GM18520 (cell line): Measurements from ENCODE around the gene PIGC.

ENCODE experiments used
- ATAC-seq: cut with Tn5 transposase; IDR thresholded peaks from one replicate; pipeline ENCODE4 v1.9.1; 2021; ENCODE audit not compliant: unreplicated experiment

PIGC gene

DNA sequence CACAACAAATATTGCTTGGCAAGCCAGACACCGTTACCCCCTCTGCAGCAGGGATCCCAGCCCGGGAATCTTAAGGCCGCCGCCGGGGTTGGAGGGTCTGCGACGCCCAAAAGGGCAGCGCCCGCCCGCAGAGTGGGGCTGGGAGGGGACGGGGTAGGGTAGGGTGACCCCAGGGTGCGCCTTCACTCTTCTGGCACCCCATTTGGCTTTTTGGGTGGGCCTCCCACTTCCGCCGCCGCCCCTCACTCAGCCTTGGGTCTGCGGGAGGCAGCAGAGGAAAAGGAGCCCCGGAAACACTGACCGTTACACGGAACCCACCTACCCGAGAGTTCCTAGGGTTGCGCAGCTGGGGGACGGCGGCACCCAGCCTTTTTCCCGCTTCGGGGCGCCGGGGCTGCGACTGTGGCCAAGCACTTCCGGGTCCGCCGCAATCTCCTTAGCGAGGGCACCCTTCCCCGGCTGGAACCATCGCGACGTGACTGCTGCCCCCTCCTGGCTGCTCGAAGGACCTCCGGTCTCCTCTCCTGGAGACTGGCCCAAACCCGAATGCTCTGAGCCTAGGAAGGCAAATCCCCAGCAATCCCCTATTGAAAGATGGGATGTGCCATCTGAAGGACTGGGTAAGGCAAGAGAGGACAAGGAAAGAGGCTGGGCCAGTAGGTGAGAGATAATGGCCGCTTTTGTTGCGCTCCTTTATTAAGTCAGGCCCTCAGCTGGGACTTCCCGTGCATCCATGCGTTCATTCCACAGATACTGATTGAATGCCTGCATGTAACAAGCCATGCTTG is at the start of gene PIGC:
TSS of gene PIGC (minus strand) at position 404 of the 788 bp plus-strand sequence. CDS start 1,447 bp downstream, outside the sequence.
- ATAC-seq: peak; percentile 92

DNA sequence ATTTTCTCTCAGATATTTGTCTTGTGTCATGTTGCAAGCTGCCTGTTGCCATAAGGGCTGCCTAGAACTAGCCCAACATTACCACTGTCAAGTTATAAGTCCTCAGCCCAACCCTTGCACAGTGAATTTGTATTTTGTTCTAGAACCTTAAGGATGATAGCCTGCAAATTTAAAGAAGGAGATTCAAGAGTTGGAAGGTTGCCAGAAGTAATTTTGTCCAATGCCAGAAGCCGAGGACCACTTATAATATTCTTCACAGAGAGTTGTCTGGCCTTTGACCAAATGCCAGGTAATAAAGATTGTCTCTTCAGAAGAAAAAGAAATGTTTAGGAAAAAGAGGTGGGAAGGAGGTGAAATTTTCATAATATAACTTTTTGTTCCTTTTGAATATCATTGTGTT is 48.6 kb upstream of the PIGC start:
- no peak for ATAC-seq

DNA sequence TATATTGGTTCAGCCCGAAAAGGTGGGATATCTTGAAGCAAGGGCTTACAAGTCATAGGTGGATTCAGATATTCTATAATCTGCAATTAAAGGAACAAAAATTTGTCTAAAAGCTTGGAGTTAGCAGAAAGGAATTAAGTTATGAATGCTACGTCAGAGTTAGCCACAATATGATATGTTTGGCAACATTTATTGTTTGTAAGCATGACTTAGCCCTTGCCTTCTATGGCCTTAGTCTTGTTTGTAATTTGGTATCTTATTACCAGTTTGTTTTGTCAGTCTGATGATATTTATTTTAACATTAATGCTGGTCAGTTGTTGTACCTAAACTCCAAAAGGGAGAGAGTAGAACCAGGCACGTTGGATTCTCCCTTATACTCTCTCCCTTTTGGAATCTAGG is 46.0 kb upstream of the PIGC start:
- ATAC-seq: no peak

DNA sequence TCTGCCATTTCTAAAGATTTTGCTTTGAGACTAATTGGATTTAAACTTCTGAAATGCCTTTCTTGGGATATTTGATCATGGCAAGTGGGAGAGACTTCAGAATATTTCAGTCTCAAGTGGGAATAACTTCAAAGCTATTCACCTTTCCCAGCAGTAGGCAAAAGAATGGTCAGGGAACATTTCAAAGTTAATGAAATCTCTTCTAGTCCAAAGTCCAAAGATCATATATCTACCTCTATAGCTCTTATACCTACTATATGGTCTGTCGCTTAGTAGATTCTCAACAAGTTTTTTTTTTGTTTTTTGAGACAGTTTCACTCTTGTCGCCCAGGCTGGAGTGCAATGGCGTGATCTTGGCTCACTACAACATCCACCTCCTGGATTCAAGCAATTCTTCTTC is 44.5 kb upstream of the PIGC start:
- ATAC-seq: no peak

GRCh38 chr1:172487550-172487949 is 43.7 kb upstream of the PIGC start:
- no peak for ATAC-seq

GRCh38 chr1:172486805-172487454 is 43.1 kb upstream of the PIGC start:
- ATAC-seq: no peak

DNA sequence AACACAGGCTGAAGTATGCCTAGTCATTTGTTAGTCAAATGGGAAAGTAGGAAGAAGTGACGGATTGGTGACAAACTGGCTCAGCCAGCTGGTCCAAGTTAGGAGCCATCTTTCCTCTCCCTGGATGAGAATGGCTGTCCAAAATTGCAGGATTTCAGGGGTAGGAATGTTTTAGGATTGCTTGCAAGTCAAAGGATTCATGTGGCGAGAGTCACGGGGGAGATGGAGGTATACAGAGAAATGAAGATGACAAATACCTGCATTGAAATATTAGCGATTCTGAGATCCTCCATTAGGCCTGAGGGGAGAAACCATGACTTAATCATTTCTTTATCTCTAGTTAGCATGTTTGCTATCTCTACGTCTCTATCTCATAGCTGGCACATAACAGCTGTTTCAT is 41.8 kb upstream of the PIGC start:
- ATAC-seq: no peak

GRCh38 chr1:172484252-172484651 is 40.4 kb upstream of the PIGC start:
- ATAC-seq: no peak

- no peak for ATAC-seq
These were observed 39.6 kb upstream of the PIGC start for GRCh38 chr1:172483448-172483847.

DNA sequence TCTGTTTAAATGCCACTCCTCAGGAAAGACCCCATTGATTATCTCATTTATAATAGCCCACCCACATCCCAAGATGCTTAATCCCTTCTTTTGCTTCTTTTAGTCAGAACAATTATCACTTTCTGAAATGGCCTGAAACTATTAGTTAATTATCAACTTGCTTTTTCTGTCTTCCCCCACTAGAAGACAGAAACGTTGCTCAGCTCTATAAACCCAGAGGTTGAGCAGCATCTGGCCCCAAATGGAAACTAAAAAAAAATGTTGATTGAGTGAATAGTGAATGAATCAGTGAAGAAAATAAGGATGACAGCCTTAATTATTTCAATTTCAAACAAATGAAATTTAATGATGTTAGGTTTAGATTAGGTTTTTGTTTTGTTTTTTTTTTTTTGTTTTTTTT is 38.2 kb upstream of the PIGC start:
- ATAC-seq: no peak

DNA sequence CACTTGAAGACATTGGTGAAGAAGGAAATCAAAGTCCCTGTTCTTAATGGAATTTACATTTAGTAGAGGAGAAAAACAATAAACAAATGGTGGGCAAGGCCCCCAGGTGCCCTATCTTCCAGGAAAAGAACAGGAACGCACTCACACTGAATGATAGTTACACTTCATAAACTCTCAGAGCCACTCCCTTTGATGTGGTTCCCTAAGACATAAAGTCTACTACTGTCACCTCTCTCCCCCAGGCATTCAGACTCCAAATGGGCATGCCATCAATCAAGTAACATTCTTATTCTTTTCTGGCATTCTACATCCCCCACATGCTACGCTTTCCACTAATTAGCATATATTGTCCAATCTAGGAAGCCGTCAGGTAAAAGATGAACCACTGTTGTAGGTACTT is 36.6 kb upstream of the PIGC start:
- ATAC-seq: no peak

- ATAC-seq: no peak
These were observed 34.6 kb upstream of the PIGC start for GRCh38 chr1:172478485-172478884.

GRCh38 chr1:172477741-172478140 is 33.9 kb upstream of the PIGC start:
- ATAC-seq: no peak

DNA sequence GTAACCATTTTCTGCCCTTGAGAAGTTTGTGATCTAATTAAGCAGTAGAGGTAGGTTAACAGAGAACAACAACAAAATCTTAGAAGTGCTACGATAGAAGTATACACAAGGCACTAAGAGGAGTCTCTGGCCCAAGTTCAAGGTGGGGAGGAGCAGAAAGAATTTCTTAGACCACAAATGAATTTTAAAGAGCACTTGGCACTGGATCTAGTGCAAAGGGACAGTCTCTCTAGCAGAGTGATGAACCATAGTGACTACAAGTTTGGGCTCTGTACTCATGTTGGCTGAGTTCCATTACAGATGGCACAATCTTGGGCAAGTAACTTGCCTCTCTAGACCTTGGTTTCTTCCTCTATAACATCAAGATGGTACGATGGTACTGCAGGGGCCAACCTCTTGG is 33.3 kb upstream of the PIGC start:
- no peak for ATAC-seq

DNA sequence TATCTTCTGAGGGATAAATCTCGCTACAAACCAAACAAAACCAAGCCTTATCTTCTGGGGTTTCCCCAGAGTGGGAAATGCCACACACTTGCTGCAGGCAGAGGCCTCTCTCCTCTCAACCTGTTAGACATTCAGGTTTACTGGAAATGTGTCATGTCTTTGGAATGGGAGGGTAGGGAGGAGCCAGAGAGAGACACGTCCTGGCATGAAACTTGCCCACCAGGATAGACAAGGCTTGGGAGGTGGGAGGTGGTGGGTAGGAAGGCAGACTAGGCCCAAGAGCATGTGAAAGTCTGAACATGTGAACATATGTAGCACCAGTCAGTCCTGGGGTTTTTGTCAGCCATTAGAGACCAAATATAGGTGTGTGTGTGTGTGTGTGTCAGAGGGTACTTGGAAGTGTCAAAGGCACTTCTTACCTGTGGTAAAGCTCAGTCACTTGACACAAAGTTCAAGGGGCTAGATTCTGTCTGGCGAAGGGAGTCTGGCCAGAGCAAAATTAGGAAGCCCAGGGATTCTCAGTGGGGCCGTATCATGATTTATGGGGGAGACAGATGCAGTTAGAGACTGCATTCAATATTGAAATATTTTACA is 32.4 kb upstream of the PIGC start:
- ATAC-seq: no peak

DNA sequence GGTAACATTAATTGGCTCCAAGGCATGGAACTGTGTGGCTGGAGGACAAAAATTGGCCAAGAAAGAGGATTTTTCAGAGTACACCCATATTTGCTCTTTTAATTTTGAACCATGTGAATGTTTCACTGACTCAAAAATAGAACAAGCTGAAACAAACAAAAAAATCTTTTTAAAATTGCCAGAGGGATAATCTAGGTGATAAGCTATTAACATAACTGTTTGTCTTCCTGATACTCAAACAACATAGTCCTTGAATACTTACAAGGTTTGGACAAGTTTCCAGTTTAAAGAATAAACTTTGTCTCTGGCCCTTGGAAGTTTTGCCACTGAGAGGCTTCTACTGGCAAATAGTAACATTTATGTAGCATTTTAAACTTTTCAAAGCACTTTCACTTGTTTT is 30.0 kb upstream of the PIGC start:
- ATAC-seq: no peak

- no peak for ATAC-seq
These were observed 29.4 kb upstream of the PIGC start for GRCh38 chr1:172473302-172473701.

DNA sequence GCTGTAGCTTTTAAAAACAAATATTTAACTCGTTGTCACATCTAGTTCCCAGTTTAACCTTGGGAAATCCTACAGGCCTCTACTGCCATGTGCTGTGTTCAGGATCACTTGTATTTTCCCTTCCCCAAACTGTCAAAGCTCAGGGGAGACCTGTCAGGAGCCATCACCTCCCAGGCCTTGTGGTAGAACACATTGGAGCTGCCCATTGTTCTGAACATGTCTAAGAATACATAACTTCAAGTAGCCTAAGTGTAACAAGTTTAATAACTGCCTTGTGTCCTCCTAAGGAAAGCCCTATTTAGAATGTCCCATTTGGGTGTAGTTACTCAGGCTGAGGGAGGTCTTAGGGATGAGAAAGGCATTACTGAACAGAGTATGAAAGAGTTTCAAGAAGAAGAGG is 28.6 kb upstream of the PIGC start:
- ATAC-seq: no peak

- ATAC-seq: no peak
These were observed 27.8 kb upstream of the PIGC start for GRCh38 chr1:172471666-172472065.

DNA sequence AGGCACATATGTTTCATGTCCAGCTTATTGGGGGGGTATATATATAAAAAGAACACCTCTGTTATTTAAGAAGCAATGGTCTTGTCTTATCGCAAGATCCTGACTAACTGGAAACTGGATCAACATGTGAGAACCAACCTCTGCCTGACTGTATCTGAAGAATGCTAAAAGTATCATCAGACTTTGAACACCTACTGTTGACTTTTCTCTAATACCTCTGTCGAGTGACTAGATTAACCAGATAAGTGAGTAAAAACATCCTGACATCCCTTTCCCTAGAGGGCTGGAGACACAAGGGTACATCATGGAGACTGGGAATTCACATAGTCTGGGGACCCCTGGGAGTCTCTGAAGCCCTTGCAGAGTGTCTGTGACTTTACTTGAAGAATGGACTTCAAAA is 26.3 kb upstream of the PIGC start:
- no peak for ATAC-seq

- no peak for ATAC-seq
These were observed 25.8 kb upstream of the PIGC start for GRCh38 chr1:172469717-172470116.

DNA sequence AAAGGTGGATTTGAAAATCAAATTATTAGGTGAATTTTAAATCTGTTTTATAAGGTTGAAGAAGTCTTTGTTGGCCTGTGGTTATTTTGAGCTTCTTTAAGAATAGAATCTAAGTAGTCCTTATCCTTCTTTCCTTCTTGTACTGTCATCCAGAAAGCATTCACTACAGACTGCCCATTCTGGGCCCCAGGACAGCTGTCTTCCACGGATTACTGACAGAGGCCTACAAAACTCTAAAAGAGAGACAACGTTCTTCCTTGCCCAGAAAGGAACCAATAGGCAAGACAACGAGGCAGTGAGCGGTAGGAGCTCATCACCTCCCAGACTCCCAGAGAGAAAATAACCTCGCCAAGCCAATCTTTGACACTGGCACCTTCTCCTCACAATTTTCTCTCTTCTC is 24.4 kb upstream of the PIGC start:
- no peak for ATAC-seq
